NCI-H2171 treated with DMSO at 0.1 percent for 48 hours (cell line): ENCODE measurements around the gene SLC47A1.
"Not testable (repeated sequence)": the region's sequence is repeated elsewhere in the genome, so short reads cannot be mapped to it uniquely, and the experiment has no call there.

Experiments
- DNase-seq: peaks from one replicate; lab custom pipeline; 2025; lab: John Stamatoyannopoulos, UW

SLC47A1 gene

DNA sequence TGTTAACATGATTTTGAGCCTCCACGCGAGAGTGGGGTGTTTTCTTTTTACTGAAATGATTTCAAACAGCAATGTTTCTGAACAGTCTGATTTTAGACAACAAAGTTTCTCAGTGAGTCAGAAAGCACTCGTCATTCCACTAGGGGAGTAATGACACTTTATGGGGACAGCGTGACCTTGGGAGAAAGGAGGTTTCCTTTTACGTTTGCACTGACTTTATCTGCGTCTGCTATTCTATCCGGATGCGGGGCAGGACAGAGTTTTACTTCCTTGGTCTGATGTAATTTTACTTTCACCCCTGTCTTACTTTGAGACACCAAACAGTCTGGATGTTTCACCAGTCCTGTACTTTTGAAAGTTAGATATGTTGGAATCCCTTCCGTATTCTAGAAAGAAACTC, 20.7 kb downstream of the SLC47A1 start:
- DNase-seq, result no peak

DNA sequence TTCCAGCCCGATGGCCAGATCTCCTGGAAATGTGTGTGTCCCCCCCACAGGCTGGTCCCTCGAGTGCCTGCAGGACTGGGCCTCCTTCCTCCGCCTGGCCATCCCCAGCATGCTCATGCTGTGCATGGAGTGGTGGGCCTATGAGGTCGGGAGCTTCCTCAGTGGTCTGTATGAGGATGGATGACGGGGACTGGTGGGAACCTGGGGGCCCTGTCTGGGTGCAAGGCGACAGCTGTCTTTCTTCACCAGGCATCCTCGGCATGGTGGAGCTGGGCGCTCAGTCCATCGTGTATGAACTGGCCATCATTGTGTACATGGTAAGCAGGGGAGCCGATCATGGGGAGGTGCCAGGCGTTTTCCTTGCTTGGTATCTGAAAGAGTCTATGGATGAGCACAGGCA, 22.1 kb downstream of the SLC47A1 start:
- DNase-seq, result no peak

DNA sequence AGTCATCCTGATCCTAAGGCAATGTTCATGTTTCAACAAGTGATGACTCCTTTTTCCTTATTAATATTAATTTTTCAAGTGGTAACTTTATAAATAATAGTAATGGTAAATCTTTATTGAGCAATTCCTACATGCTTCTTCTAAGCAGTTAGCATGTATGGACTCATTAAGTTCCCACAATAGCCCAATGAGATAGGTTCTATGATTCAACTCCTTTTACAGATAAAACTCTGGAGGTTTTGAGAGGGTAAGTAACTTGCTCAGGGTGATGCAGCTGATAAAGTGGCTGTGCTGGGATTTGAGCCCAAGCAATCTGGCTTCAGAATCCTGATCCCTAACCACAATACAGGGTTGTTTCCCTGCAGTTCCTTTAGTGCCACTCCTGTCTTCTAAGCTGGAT, 25.3 kb downstream of the SLC47A1 start:
- DNase-seq, result no peak

DNA sequence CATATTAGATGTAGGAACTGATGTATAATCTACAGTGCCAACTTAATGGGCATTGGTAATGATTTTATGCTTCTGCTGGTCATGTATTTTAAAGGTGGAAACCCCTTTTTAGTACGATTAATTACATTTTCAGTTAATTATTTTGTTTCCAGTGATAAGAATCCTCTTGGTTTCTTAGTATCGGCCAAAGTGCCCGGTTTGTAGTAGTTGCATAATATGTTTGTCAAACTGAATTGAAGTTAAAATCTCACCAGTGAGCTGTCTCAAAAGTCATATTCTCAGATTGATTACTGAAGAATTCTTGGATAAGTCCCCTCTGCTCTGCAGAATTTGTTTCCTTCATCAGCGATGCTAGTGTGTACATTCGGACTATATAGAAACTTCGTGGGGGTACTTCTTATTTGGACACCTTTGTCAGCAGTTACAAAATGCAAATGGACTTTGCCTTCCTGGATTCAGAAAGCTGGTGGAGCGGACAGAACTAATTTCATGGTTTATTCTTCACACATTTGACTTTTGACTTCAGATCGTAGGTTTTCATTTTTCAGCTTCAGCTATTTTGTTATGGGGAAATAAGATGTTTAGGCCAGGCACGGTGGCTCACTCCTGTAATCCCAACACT, 28.2 kb downstream of the SLC47A1 start:
- no peak for DNase-seq

DNA sequence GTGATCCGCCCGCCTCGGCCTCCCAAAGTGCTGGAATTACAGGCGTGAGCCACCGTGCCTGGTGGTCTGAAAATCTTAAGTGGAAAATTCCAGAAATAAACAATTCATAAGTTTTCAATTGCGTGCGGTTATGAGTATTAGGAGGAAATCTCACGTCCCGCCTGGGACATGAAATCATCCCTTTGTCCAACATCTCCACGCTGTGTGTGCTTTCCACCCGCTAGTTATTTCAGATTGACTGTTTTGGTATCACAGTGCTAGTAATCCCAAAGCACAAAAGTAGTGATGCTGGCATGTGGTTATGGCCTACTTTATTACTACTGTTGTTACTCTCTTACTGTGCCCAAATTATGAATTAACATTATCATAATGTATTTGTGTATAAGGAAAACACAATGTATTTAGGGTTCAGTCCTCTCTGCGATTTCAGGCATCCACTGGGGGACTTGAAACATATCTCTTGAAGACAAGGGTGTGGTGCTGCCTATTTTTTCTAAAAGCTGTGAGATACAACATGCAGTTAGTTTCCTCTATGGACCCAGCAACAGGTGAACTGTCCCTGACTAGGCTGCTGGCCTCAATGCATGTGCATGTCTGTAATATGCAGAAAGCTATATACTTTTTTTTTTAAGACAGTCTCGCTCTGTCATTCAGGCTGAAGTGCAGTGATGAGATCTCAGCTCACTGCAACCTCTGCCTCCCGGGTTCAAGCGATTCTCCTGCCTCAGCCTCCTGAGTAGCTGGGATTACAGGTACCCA, 32.3 kb downstream of the SLC47A1 start:
- DNase-seq, result no peak

DNA sequence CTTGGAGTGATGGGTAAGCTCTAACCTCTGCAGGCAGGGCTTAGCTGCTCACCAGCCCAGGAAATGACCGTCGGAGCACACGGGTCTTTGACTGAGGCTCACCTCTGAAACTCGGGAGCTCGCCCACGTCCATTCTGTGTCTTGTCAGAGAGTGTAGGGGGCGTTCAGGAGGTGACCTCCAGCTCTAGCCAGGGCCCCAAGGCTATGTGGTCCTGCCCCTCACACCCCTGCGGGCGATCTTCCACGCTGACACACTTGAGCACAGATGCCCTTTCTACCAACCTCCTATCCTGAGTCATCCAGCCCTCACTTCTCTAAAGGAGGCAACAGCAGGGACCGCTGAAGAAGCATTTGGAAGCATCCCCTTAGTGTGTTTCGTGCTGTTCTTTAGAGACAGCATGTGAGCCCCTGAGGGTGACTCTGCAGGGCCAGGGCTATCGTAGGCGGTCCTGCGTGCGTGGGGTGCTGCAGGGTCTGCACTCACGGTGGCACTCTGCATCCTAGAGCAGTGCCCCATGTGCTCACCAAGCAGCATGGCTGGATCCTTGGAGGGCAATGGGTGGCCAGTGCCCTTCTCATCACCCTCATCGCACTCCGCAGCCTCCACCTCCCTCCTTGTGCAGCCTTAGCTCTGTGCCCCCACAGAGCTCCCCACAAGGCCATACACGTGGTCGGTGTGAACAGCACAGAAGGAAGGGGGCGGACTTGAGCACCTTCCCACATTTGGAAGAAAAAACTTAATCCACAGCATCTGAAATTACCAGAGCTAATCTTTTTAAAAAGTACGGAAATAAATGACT, 33.8 kb downstream of the SLC47A1 start:
- DNase-seq, result no peak

DNA sequence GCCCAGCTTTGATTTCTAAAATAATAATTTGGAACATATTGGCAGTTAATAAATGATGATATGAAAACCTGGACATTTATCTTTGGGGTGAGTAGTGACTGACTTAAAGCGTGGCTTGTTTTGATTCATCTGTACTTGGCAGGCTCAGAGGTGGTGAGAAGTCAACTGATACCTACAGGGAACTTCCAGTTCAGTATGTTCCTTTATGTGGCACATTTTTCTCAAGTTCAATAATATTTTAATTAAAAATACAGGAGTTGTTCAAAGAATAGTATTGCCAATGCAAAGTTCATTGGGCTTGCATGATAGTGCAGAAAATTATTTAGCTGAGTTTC, 34.3 kb downstream of the SLC47A1 start:
- no peak for DNase-seq

DNA sequence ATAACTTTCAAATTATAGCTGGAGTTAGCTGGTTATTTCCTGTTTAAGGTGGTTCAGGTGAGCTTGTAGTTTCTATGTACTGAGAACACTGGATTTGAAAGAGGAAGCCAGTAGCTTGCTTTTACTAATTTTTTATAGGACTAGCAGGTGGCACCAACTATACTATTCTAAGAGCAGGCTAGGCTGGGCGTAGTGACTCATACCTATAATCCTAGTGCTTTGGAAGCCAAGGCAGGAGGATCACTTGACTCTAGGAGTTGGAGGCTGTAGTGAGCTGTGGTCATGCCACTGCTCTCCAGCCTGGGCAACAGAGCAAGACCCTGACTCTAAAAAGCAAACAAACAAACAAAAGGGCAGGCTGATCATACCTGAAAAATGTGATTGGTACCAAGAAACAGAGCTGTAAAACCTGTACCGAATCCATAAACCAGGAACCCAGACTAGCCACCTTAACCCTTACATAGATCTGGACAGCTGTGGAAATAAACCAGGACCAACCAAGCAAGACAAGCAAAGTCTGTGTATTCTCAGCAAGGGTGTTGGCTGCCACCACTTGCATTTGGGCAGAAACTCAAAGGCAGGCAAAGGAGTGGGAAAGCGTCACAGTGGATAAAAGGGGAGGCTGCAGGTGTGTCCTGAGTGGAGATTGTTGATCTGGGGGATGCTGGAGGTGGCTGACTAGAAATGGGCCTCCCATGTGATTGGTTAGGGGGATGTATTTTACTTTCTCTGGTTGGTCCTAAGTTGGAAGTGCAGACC, 36.3 kb downstream of the SLC47A1 start:
- no peak for DNase-seq

DNA sequence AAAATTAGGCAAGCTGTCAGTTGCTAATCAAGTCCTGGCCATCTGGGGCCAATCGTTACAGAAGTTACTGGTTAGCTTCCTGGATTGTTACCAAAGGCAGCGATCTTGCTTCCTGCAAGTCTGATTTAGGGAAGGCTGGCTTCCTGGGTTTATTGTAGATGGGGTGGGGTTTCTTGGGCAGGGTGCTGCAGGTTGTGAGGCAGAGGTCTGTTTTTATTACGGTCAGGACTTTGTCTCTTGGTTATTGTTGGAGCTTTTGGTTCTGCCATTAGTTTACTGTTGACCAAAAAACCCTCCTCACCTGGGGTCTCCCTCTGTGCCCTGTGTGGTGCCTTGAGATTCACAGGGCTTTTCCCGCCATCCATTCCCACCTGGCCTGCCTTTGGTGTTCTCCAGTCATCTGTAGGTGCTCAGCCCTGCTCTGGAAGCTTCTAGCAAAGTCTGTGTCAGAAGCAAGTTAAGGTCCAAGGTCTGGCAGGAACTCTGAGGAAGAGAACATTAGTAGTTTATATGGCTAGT, 36.9 kb downstream of the SLC47A1 start:
- peak; percentile 5 for DNase-seq

DNA sequence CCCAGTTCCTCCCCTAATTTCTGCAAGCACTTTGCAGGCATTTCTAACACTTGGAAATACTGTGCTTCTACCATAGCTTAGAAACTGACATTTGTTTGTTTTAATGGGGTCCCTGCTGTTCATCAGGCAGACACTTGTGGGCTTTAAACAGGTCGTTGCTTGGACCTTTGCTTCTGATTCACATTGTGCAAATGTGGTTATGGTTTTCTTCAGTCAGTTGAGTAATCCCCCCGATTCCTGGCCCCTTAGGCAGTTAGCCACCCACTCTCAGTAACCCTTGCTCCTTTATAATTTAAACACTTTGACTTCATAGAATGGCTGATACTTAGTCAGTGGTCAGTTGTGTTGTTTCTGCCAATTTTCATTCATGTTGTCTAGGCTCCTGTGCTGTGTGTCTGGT, 39.4 kb downstream of the SLC47A1 start:
- no peak for DNase-seq

DNA sequence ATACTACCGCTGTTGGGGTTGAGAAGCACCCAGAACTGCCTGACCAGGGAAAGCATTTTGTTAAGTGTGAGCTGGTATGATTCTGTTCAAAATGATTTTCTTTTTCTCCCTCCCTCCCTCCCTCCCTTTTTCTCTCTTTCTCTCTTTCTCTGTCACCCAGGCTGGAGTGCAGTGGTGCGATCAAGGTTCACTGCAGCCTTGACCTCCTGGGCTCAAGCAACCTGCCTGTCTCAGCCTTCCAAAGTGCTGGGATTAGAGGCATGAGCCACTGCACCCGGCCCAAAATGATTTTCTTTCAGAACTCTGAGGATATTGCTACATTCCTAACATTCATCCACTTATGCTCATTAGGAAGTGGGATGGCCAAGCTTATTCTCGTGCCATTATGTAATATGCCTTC, 41.3 kb downstream of the SLC47A1 start:
- no peak for DNase-seq

DNA sequence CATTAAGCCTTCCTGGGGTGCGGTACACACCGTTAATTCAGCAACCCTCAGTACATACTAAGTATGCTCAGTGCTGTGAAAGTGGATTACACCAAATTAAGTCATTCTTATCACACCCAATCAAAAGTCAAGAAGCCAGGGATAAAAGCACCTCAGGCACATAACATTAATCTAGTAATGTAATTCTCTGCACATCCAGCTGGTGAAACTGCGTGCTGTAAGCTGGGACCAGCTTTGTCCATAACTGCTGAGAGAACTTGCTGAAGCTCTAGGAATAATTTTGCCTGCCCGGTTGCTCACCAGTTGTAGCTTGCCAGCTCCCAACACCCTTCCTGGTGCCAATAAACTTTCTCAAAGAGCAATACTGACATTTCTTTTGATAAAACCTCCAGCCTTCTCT, 44.9 kb downstream of the SLC47A1 start:
- DNase-seq, result no peak

DNA sequence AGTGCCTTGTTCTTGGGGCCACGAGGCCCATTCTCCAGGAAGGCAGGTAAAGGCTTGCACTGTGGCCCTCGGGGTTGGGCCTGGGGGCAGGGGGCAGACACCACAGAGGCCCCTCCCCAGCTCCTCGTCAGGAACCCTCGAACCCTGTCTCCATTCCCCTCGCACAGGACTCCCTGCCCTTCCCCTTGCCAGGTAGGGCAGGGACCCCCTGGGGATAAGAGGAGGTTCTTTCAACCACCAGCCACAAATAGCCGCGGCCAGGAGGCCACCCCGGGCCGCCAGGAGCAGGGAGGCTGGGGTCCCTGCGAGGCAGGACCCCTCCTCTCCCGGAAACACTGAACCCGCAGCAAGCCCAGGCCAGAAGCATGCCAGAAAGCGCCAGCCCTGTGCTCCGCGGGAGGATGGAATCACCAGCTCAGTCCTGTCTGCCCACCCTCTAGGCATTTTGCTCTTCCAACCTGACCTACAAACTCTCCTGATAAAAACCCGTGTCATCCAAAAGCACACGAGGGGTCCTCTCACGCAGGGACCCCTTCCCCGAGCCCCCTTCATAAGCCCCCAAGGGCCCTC, 45.6 kb downstream of the SLC47A1 start:
- DNase-seq, result no peak

DNA sequence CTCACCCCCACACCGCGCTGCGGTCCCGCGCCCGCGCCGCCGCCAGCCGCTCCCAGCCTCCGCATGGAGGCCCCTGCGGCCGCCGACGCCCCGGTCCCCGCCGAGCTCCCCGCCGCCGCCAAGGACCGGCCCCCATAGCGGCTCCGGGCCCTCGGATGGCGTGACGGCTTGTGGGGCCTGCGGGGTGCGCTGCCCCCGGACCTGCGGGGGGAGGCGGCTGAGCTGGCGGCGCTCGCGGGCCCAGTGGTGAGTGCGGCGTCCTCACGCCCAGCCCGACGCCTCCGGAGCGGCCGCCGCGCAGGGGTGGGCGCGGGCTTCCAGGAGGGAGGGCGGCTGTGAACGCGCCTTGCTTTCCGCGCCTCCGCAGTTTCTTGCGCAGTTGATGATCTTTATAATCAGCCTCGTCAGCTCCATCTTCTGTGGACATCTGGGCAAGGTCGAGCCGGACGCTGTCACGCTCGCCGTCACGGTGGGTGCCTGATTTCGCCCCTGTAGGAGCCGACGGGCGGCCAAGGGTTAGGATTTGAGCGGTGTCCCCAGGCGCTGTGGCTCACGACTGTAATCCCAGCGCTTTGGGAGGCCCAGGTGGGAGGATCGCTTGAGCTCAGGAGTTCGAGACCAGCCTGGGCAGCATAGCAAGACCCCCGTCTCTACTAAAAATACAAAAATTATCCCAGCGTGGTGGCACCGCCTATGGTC, 46.4 kb downstream of the SLC47A1 start:
- no peak for DNase-seq

DNA sequence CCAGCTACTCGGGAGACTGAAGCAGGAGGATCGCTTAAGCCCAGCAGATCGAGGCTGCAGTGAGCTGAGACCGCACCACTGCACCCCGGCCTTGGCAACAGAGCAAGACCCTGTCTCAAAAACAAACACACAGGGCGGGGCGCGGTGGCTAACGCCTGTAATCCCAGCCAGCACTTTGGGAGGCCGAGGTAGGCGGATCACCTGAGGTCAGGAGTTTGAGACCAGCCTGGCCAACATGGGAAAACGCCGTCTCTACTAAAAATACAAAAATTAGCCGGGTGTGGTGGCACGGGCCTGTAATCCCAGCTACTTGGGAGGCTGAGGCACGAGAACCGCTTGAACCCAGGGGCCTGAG, 46.9 kb downstream of the SLC47A1 start:
- DNase-seq, result not testable (repeated sequence)

DNA sequence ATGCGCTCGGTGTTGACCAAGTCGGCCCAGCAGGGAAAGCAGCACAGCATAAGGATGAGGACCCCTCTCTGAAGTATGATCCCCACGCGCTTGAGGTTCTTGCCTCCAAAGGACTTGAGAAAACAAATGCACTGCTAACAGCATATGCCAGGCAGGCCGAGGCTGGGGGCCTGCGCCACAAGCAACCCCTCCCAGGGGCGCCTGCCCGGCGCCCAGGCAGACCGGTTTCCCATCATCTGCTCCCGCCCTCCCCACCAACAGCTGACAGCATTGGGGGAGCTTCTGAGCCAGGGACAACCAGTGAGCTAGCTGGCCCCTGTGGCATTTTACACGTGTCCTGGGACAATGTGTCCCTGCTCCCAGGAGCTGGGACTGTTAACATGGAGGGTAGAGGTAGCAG, 48.5 kb downstream of the SLC47A1 start:
- DNase-seq, result not testable (repeated sequence)

DNA sequence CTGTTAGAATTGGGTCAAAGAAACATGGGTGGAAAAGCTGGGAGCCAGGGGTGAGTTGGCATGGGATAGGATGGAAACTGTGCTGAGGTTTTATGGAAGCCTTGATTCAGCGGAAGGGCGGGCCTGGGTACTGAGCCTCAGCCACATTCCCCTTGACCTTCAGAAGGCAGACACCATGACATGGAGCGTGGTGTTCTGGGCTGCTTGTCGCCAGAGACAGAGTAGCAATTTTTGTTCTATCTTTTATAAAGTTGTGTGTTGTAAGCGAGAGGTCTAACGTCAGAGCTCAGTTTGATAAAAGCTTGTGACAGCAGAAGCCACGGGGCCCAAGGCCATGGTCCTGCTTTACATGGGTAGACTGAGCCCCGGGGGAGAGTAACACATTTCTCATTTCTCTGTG, 50.2 kb downstream of the SLC47A1 start:
- DNase-seq, result no peak

DNA sequence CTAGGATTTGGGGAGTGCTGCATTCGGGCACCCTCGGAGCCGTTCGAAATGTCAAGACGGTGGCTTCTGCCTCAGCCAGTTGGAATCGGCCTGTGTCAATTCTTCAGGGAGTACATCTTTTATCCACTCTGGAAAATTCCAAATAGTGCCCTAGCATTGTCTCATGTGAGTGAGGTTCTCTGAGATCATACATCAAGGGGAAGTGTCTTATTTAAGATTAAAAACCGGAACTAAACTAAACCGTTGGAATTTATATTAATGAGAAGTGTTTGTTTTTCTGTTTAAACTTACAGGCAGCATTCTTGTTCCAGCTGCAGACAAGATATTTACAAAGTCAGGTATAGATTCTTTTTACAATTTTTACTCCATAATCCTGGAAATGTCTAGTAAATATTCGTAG, 56.8 kb downstream of the SLC47A1 start:
- DNase-seq, result no peak

DNA sequence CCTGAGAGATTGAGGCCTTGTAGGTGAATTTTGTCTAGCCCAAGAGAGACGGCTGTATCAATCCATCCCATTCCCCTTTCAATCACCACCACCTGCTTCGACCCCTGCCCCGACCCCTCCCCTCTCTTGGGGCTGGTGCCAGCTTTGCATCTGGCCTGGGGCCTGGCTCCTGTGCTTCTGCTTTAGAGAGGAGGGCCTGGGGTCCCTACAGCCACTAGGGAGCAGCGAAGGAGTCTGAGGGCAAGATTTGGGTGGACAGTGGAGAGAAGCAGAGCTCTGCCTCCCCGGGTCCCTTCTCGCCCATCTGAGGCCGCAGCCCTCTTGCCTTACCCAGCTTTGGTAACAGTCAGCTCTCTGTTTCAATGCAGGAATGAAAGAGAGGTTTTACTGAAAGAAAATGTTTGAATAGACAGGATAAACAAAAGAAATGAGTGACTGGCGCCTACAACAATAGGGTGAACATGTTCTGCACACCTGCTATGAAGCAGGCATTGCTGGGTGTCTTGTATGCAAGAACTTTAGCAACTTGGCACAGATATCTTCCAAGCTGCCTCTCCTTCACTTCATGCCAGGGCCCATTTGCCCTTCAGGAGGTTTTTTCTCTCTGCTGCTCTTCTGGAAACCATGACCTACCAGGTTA, 57.4 kb downstream of the SLC47A1 start:
- DNase-seq, result no peak

DNA sequence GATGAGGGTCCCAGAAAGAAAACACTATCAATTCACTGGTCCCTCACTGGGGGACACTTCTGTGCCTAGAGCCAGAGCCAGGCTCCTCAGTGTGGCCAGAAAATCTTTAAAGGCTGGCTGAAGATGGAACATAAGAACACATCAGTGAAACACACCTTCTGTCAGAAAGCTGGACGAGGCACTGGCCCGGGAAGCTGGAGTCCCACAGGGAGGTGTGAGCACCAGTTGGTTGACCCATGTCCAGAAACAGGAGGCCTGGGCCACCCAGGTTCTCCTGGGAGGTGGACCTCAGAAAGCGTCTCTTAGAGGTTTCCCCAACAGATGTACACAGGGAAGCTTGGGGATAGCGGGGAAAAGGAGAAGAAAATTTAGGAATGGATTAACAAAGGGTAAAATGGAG, 58.7 kb downstream of the SLC47A1 start:
- no peak for DNase-seq

DNA sequence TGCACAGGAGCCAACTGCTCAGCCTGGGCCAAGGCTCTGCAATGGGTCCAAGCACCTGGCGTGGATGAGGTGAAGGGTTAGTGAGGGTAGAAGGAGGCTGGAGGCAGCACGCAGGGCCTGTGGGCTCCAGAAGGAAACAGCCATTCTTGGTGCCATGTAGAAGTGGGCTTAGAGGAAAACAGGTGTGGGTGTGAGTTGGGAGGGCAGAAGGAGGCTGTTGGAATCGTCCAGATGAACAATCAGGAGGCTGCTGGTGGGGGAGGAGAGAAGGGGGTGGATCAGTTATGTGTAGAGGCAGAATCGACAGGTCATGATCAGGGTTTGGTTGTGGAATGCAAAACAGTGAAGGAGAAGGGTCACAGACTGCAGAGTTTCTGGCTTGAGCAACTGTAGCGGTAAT, 63.2 kb downstream of the SLC47A1 start:
- DNase-seq, result no peak
